ENCODE measurements around the gene DET1.
"Not testable (repeated sequence)": the region's sequence is repeated elsewhere in the genome, so short reads cannot be mapped to it uniquely, and the experiment has no call there.

Gene DET1

DNA sequence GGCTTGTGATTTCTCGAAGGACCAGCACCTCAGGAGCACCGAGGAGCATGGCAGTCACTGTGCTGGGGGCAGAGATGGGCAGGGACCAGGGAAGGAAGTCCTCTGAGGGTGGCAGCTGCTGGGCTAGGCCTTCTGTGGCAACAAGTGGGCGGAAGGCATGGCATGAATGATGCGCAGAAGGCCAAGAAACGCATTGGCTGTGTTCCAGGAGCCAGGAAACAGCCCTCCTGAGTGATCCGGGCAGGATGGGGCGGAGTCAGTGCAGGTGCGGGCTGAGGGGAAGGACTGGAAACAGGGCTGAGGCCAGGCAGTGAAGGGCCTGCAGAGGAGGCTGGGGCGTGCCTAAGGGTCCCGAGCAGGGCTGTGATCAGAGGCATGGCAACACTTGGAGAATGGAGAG, 55.3 kb downstream of the DET1 start:
- no peak for DNase-seq

DNA sequence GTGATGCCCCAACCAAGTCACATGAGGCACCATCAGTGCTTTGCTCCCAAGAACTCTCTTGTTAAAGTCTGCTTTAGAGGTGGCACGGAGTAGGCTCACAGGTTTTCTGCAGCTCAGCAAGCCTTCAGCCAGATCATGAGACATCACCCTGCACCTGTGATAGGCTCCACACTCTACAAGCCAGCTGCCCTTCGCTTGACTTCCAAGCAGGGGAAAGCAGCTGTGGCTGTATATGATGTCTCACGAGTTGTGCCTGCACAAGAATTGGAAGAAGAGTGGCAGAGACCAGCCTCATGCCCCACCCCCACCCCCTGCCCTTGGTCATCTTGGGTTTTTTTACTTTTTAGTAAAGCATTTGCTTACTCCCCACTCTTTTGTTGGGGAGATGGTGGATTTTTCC, 56.4 kb downstream of the DET1 start:
- DNase-seq: no peak

DNA sequence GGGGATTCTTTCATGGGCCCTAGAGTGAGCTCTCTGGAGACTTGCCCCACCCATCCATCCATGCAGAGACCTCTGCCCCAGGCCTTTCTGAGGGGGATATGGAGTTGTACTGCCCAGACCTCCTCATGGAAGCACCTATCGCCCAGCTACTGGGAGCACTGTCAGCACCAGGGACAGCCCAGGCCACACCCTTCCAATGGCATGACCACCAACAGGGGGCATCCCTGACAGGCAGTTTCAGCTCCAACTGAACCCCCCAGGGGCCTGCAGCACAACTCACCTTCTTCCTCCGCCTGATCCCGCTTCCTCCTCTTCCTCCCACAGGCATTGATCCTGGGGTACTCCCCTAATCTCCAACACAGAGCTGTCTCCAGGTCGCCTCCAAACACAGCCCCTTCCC, 57.2 kb downstream of the DET1 start:
- DNase-seq: no peak

DNA sequence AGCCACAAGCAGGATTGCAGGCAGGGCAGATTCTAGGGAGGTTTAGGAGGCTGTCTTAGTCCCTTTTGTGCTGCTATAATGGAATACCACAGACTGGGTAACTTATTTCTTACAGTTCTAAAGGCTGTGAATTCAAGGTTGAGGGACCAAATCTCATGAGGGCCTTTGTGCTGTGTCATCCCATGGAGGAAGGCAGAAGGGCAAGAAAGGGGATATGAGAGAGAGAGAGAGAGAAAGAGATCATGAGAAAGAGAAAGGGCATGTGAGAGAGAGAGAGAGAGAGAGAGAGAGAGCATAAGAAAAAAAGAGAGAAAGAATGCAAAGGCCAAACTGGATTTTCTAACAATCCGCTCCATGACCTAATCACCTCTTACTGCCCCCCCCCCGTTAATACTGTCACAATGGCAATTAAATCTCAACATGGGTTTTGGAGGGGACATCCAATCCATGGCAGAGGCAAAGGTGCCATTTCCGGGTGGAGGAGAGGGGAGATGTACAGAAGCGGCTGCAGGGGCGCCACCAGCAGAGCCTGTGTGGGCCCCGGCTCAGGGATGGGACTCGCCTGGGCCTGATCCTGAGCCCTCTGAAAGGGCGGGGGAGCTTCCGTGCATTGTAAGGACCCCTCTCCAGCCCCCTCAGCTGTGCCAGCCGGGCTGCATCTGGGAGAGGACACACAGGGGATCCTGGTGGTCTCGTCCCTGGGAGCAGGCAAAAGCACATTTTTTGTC, 58.5 kb downstream of the DET1 start:
- DNase-seq: no peak

DNA sequence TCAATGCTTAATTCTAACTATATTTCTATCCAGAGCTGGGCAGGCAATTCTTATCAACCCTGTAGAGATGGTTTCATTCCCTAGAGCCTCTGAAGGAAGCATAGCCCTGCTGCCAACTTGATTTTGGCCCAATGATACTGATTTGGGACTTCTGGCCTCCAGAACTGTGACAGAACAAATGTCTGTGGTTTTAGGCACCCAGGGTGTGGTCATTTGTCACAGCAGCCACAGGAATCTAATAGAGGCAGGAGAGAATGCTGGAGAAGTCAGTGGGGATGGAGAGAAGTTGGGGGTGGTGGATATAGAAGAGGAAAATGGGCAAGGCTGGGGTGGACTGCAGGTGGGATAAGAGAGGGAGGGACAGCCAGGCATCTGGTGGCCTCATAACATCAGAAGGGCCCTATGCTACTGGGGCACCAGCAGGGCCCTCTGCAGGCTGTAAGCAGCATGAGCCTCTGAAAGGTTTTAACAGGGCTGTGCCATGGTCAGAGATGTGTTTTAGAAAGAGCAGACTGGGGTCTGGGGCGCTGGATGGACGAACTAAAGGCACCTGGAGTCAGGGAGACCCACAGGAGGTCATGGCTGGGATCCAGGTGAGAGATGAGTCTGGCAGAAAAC, 59.2 kb downstream of the DET1 start:
- DNase-seq: no peak

DNA sequence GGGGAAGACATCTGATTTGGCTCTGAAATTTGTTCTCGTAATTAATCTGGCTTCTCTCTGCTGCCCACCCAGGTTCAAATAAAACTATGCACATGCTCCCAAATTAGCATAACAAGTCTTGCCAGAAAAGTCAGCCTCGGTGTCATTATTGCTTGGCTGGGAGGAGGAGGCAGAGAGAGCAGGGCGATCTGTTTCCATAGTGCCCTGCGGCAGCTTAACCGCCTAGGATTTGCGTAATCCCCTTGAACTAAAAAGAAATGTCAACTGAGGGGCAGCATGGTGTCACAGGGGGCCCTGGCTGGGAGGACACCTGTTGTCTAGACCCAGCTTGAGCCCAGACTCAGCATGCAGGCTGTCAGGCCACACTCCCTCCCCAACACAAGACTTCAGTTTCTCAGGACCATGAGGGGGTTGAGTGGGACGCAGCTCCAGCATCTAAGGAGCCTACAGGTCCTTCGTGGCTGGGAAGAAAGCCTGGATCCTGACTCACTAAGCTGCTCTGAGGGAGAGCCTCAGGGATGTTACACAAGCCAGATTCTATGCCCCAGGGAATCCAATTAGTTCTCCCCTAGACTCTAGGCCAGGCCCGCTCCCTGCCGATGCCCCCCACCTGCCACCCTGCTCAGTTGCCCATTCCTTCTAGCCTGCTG, 61.7 kb downstream of the DET1 start:
- no peak for DNase-seq

DNA sequence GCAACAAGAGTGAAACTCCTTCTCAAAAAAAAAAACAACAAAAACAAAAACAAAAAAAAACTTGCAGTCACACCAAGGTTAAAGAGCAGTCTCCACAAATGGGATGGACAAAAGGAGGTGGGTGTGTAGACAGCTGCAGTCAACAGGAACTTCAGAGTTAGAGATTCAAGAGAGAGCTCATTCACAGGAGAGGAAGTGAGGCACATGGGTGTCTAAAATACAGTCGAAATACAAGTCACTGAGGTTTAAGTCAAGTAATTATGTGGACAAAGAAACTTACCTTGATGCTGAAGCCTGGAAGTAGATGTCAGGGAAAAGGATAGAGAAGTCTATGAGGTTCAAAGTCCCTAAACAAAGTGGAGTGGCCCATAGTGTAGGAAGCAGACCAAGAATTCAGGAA, 64.2 kb downstream of the DET1 start:
- DNase-seq: no peak

DNA sequence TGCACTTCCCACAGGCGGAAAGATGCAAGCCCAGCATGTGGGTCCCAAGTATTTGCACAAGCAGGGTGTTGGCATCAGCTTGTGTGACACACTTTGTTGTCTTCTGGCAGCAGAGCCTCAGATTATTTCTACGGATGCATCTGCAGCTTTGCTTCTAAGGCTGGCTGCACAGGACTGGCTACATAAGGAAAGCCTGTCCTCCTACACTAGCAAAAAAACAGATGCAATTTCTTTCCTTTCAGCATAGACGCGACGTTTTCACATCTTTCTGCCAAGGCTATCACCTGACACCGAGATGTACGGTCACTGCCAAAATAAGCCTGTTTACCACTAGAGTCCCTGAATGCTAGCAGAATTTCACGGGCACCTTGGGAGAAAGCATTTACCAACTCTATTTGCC, 65.5 kb downstream of the DET1 start:
- DNase-seq: no peak

DNA sequence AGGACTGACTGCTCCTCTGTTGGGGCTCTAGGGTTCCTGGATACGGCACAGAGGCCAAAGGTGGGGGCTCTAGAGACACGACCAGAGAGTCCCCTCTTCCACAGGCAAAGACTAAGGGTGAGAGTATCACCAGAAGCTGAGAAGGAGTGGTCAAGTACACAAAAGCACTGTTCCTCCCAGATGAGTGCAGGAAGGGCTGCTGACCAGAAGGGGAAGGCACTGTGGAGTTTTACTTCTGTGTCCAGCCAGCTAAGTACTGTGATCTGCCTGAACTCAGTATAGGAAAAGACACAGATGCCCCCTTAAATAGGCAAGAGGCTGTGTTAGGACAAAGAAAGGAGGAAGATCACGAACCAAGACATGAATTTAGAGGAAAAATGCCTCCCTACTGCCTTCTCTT, 67.3 kb downstream of the DET1 start:
- DNase-seq: no peak

DNA sequence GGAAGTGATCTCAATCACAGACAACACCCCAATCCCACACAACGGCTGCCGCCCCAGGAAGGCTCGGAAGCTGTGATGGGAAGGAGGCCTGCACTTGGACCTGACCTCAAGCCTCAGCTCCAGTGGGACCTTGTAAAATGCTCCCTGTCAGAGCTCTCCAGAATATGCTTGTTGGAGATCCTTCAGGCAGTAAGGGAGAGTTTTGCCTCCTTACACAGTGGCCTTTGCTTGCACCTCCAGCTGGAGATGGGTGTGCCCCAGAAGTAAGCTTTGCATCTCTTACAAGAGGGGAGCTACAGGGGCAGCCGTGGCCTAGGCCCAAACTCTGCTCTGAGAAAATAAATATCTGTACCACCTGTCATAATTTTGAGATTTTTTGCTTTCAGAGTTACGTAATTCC, 68.6 kb downstream of the DET1 start:
- DNase-seq: no peak

DNA sequence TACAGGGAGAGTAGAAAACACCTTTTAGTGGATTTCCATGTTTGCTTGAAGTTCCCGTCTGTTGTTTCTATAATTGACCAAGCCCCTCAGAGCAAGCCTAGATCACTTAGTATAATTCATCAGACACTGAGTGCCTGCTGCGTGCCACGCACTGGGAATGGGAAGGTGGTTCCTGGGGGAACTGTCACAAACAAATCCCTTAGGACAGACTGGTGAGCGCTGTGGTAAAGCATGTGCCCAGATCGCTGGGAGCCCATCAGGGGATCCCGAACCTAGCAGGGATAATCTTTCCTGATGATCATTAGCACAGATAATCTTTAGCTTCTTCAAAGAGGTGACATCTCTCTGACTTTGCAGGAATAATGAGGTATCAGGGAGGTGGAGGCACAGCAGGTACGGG, 69.4 kb downstream of the DET1 start:
- DNase-seq: no peak

DNA sequence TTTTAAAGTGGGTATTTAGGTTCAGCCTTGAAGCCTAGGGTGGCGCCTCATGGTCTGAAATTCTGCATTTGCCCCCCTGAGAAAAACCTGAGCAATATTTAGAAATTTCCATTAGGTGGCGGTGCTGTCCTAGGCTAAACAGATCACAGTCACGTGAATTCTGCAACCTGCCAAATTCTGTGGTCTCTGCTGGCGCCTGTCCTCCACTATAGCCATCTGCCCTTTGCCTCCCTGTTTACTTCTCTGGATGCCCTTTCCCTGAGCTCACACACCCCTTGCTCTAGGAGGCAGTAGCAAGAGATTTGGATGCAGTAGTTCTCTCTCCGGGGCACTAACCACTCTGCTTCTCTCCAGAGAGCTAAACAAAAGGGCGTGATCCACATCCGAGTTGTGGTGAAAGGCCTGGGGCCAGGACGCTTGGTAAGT, 69.8 kb downstream of the DET1 start:
- peak; percentile 18 for DNase-seq

DNA sequence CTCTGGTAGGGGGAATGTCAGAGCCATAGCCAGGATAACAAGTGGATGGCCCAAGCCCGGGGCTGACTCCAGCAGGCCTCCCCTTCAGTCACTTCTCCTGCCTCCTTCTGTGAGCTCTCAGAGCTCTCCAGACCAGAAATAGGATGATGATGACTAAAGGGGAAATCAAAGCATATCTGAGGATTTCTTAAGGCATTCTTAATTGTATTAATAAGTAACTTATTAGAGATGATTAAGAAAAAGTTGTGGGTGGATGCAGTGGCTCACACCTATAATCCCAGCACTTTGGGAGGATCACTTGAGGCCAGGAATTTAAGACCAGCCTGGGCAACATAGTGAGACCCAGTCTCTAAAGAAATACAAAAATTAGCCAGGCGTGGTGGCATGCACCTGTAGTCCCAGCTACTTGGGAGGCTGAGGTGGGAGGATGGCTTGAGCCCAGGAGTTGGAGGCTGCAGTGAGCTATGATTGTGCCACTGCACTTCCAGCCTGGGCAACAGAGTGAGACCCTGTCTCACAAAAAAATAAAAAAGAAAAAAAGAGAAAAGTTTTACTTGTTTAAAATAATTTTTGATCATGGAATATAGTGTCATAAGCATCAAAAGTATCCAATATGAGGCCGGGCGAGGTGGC, 72.7 kb downstream of the DET1 start:
- DNase-seq: not testable (repeated sequence)

DNA sequence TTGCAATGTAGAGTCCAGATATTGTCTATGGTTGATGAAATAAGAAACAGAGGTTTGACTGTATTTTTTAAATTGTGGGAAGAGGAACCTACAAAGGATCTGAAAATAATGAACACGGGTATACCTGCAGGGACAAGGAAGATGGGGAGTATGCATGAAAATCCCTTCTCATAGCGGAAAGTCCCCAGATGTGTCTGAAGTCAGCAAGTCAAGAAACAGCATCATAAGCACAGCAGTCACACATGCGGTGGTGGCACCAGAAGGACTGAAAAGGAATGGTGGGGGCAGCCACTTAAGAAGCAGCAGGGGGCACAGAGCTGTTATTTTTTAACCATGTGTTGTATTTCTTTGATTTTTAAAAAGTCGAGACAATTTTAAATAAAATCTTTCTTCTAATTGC, 74.3 kb downstream of the DET1 start:
- no peak for DNase-seq

DNA sequence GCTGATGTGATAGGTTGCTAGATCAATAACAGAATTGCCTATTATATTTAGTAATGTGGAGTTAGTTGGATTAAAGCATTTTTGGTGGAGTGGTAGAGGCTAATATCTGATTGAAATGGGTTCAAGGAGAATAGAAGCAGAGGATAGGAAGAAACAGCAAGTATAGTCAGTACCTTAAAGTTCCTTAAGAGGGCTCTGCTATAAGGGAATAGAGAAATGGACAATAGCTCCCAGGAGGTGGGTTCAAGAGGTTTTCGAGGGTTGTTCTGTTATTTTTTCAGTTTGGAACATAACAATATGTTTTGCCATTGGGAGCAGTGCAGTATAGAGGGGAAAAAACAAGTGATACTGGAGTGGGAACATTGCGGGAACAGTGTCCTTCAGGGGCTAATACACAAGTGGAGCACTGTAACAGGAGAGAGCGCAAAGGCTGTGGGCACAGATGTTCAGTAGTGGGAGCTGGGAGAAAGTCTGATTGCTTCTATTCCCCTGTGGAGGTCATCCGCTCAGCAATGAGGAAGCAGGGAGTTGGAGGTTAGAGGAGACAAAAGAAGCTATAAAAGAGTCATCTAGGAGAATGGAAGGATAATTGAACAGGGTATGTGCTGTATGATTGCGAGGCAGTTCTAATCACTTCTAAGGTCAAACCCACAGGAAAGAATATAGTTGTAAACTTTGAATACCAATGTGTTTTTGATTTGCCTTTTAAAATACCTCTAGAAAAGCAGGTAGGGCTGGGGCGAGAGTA, 75.7 kb downstream of the DET1 start:
- no peak for DNase-seq

DNA sequence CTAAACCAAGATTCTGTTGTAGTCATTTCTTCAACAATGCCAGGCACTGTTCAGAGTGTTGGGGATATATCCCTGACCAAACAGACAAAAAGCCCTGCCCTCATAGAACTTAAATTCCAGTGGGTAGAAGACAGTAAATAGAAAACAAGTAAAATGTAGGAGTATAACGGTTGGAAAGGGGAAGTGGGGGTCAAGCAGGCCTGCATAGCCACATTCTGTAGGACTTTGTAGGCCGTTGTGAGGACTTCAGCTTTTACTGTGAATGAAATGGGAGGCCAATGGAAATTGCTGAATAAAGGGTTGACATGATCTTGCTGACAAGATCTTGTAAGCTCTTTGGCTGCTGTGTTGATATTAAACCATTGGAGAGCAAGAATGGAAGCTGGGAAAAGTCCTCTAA, 77.2 kb downstream of the DET1 start:
- DNase-seq: no peak

DNA sequence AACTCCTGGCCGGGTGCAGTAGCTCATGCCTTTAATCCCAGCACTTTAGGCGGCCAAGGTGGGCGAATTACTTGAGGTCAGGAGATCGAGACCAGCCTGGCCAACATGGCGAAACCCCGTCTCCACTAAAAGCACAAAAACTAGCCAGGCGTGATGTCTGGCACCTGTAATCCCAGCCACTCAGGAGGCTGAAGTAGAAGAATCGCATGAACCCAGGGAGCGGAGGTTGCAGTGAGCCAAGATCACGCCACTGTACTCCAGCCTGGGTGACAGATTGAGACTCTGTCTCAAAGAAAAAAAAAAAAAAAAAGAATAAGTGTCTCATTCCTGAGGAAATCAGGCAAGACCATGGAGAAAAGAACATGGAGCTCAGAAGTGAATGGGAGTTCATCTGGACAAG, 77.8 kb downstream of the DET1 start:
- DNase-seq: not testable (repeated sequence)

DNA sequence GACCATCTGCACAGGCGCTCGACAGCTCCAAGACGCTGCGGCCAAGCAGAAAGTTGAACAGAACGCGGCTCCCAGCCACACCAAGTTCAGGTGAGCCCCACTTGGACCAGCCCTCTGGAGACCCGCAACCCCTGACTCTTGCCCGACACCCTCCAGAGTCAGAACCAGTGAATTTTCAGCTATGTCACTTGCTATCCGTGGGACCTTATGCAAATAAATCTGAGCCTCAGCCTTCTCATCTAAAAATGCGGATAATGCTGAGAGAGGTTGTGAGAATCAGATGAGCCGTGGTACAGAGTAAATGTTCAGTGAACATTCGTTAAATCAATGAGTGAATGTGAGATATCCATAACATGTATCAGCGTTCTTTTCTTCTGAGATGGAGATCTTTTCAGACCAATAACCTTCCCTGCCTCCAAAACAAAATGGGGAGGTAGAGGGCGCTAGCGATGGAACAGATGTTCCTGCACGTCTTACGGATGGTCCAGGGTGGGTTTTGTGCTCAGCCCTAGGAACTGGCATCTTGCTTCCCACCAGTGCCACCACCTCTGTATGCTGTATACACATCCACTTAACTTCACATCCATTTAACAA, 78.4 kb downstream of the DET1 start:
- DNase-seq: no peak

DNA sequence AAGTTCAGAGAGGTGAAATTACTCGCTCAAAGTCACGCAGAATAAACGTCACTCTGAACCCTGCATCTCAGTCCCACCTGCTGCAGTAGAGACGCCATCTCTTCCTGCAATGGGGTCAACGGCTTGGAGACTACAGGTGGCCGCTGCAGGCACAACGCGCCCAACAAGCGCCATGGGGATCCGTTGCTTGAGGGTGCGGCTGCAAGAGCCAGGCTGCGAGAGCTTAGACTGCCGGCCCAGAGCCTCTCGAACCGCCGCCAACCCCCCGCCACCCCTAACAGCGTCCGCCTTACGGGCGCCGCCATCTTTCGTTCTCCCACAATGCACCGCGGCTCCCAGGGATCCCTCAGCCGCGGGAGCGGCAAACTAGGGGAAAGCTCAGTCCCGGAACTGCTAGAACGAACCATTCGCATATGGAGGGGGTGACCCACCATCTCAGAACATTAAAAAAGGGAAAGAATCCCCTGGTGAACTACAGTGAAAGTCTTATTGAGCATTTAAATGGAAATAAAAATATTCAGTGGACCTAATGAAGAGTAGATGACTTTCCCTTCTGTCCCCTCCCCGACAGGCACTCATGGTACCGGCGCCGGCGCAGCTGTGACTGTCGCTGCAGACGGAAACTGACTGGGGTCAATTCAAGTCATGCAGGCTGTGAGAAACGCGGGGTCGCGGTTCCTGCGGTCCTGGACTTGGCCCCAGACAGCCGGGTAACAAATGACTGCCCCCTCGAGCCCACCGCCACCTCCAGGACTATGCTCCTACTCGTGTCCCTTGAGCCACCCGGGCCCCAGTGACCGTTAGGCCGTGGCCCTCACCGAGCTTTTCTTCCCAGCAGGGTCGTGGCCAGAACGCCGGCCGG, 79.2 kb downstream of the DET1 start, which contains the start of the genes MRPL46 and MRPS11:
Gene MRPL46 (minus strand): TSS at position 316 of the 862 bp plus-strand sequence. CDS start 11 bp downstream, at position 305.
Gene MRPS11 (plus strand): TSS at position 636 of the 862 bp plus-strand sequence. CDS start 10 bp downstream, at position 646.
- DNase-seq: peak; percentile 68

DNA sequence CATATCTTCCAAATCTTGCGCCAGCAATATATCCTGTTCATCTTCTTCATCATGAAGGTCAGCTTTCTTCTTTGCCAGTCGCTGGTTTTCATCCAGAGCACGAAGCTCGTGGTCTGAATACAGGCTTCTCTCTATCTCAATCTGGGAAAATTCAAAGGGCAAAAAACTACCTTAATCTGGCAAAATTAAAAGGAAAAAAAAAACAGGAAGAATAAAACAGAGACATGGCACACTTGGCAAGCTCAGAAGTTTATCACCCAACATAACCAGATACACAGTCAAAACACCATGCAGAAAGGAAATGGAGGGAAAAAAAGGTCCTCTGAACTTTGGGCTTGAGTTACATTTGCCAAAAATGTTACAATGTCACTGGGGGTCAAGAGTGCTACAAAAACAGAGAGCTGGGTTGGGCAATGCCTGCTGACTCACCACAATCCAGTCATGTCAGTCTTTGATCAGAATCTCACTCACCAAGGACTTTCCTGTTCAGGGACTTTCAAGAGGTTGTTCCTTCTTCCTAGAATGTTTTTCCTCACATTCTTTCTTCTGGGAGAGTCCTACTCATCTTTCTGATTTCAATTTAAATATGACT, 80.8 kb downstream of the DET1 start:
- no peak for DNase-seq
